GM12878 (cell line): ENCODE measurements around the gene LAP3. TPM values are rescaled to one million over a fixed set of nuclear protein-coding genes. Genes with fewer than 3 reads are reported as not detected.

Source experiments
- ATAC-seq: fragments of 200-7000 bp; cut with Tn5 transposase; 3 replicates; pipeline ENCODE4 v1.9.1; 2020; ENCODE audit warnings: mild to moderate bottlenecking, moderate library complexity
- BruUV-seq: library from RNA; stranded (reverse); fragments of 400-500 nt; replicated peaks from 2 replicates; lab custom pipeline; 2021; lab: Mats Ljungman, UMichigan
- CTCF ChIA-PET: fragments of 300-600 bp; sonication (Branson Sonifier 250); formaldehyde crosslinking; extraction: SDS; loops from one replicate; lab custom pipeline; 2021; ENCODE audit warnings: inconsistent platforms; lab: Yijun Ruan, JAX
- POLR2A ChIA-PET: fragments of 350-600 bp; formaldehyde crosslinking; extraction: SDS; loops from one replicate; lab custom pipeline; 2021; ENCODE audit warnings: inconsistent platforms; lab: Charles Lee
- RAD21 ChIA-PET: fragments of 300-600 bp; sonication (Branson Sonifier 250); formaldehyde crosslinking; loops from one replicate; lab custom pipeline; 2023; ENCODE audit warnings: antibody characterized with exemption; ENCODE audit not compliant: unreplicated experiment; lab: Charles Lee
- SMC1A ChIA-PET: fragments of 300-600 bp; sonication (Branson Sonifier 250); formaldehyde crosslinking; loops from one replicate; lab custom pipeline; 2023; ENCODE audit not compliant: unreplicated experiment, uncharacterized antibody; lab: Charles Lee
- DNase-seq: peaks from one replicate; pipeline ENCODE4 v3.0.0-alpha.2; 2011; ENCODE audit warnings: low read depth, low spot score
- FAIRE-seq: peaks from 3 replicates; lab custom pipeline; 2011; peaks lifted over from hg19 to GRCh38; lab: Jason Lieb, UNC
- H2AFZ ChIP-seq: 2 replicates; pipeline ENCODE4 v1.6.0; 2011; ENCODE audit warnings: low read depth, low read length, control low read depth; ENCODE audit not compliant: control insufficient read depth
- H3K27ac ChIP-seq: 2 replicates; pipeline ENCODE4 v1.5.1; 2011; ENCODE audit warnings: control low read depth; ENCODE audit not compliant: control insufficient read depth, insufficient read depth
- H3K27me3 ChIP-seq, 2 experiments: replicated peaks in 1 of 2; 2 replicates each; pipeline versions ENCODE4 v1.6.0 to v1.6.1; 2011; ENCODE audit warnings: low read length in 1 of 2; ENCODE audit not compliant: control insufficient read depth in 2 of 2, insufficient read depth in 2 of 2
- H3K36me3 ChIP-seq, 2 experiments: 2 replicates each; pipeline ENCODE4 v1.5.1; 2011; ENCODE audit warnings: low read length in 1 of 2; ENCODE audit not compliant: control insufficient read depth in 2 of 2, insufficient read depth in 2 of 2
- H3K4me1 ChIP-seq: 2 replicates; pipeline ENCODE4 v1.6.1; 2011; ENCODE audit warnings: mild to moderate bottlenecking, low read length, moderate library complexity, mixed read lengths; ENCODE audit not compliant: control insufficient read depth, insufficient read depth
- H3K4me2 ChIP-seq: 2 replicates; pipeline ENCODE4 v1.6.0; 2011; ENCODE audit warnings: control low read depth; ENCODE audit not compliant: control insufficient read depth, insufficient read depth
- H3K4me3 ChIP-seq: fragments of 200-600 bp; sonication (generic); 2 replicates; pipeline ENCODE4 v1.5.1; 2016
- H3K79me2 ChIP-seq: 2 replicates; pipeline ENCODE4 v1.6.0; 2011; ENCODE audit warnings: low read length; ENCODE audit not compliant: control insufficient read depth, insufficient read depth
- H3K9ac ChIP-seq: 2 replicates; pipeline ENCODE4 v1.8.0; 2011; ENCODE audit warnings: low read length, control low read depth, mixed read lengths; ENCODE audit not compliant: control insufficient read depth, insufficient read depth
- H3K9me3 ChIP-seq: replicated peaks from 3 replicates; pipeline ENCODE4 v1.5.1; 2011; ENCODE audit warnings: mild to moderate bottlenecking, low read length; ENCODE audit not compliant: control insufficient read depth, insufficient read depth
- H4K20me1 ChIP-seq: 2 replicates; pipeline ENCODE4 v1.6.0; 2011; ENCODE audit not compliant: control insufficient read depth, insufficient read depth
- E4F1 ChIP-seq: fragments of 450-650 bp; IDR thresholded peaks from 2 replicates; pipeline ENCODE4 v1.6.1; 2018; ENCODE audit warnings: borderline replicate concordance, mild to moderate bottlenecking; ENCODE audit not compliant: partially characterized antibody
- FOS ChIP-seq: IDR thresholded peaks from 3 replicates; pipeline ENCODE4 v1.6.1; 2011; ENCODE audit warnings: borderline replicate concordance; ENCODE audit not compliant: insufficient read length; ENCODE audit errors: extremely low read depth
- ZNF384 ChIP-seq: IDR thresholded peaks from 2 replicates; pipeline ENCODE4 v1.6.1; 2012; ENCODE audit warnings: low read depth, mild to moderate bottlenecking, low read length, improper control_type of control experiment, borderline replicate concordance
- WGBS: methylation state at CpG from one replicate; pipeline ENCODE4 v1.1.6; 2016; ENCODE audit warnings: low lambda C conversion rate; ENCODE audit not compliant: insufficient replicate concordance, insufficient coverage; ENCODE audit errors: missing lambda C conversion rate; 5-methylcytosine and 5-hydroxymethylcytosine counted together
- in situ Hi-C: fragments of 300-500 bp; cut with MboI; formaldehyde crosslinking; loops from 9 replicates; pipeline ENCODE4 v1.14.3; 2018; ENCODE audit warnings: mixed read lengths
- intact Hi-C: fragments of 100-400 bp; cut with micrococcal nuclease; formaldehyde crosslinking; loops from one replicate; pipeline ENCODE4 v1.14.2; 2022; ENCODE audit not compliant: unreplicated experiment
- polyA plus RNA-seq, 11 experiments: library from polyadenylated mRNA; depleted of rRNA in 4 of 11; unstranded in 6 of 11; stranded (reverse) in 5 of 11; fragments of >200 nt; fragmentation: Nextera tagmentation in 4 of 11; fragmentation: Illumina TruSeq in 1 of 11; extraction: Ambion mirVana in 4 of 11; extraction: Trizol in 1 of 11; gene quantifications; 1 replicate in 1 of 11; 2 replicates in 10 of 11; pipeline versions ENCODE4 v1.2.1 to v1.2.3, GENCODE V29; 2011 to 2016; ENCODE audit warnings: inconsistent platforms in 2 of 11, missing spikeins in 2 of 11, low read depth in 1 of 11
- total RNA-seq, 4 experiments: library from RNA; depleted of rRNA in 3 of 4; stranded (reverse); fragments of >200 nt in 3 of 4; fragmentation: Illumina TruSeq in 1 of 4; extraction: Trizol in 1 of 4; gene quantifications; 2 replicates each; pipeline versions ENCODE4 v1.2.1 to v1.2.3, GENCODE V29; 2013 to 2021

Gene LAP3
- total and polyA plus RNA-seq, 10 of the 15 experiments (the other 5 are each of a cell fraction or from before 2014, with no cell fraction given) = 134 to 249 (median 204) TPM

- no peak for TF ChIP-seq E4F1
Observed at GRCh38 chr4:17605236-17605635, 28.2 kb downstream of the LAP3 start (continued).

GRCh38 chr4:17613761-17614415 lies 36.9 kb downstream of the LAP3 start:
- ChIA-PET POLR2A (interaction anchor here (0.6 to 2.9 kb wide), 8 partner anchors 8 to 197 kb away, joined by 3 to 17 read pairs (median 3); partner anchors contain the start of genes DCAF16, LAP3 and NCAPG), CTCF (interaction anchor here (0.6 to 3.3 kb wide), 6 partner anchors 10 to 194 kb away, joined by 4 to 16 read pairs (median 4); no protein-coding TSS in a partner anchor), SMC1A (interaction anchor here (0.5 to 2.8 kb wide), 4 partner anchors 16 to 230 kb away, joined by 3 to 7 read pairs (median 3); no protein-coding TSS in a partner anchor), RAD21 (interaction anchor here (0.8 to 2.3 kb wide), 7 partner anchors 19 to 196 kb away, joined by 3 to 6 read pairs (median 4); partner anchors contain the start of genes DCAF16 and LAP3)
- peak overlapping the region; percentile 84 for H3K27ac ChIP-seq
- no peaks in the 10 kb centered on the region for H3K27me3 ChIP-seq
- TF ChIP-seq ZNF384 (peak; percentile 46), FOS (no peak)
- H4K20me1 ChIP-seq = peaks cover 3% of the 10 kb centered on the region; the same call in 1 of the 2 replicates
- peak overlapping the region; percentile 84 for H2AFZ ChIP-seq
- peak overlapping the region; percentile 93 for H3K9ac ChIP-seq
- no peaks in the 10 kb centered on the region; a peak in 2 of 4 replicates for H3K36me3 ChIP-seq
- ATAC-seq = peak; percentile 58
- peak overlapping the region; percentile 79 for H3K4me3 ChIP-seq
- peaks cover 6% of the 10 kb centered on the region; the same call in 1 of the 2 replicates for H3K4me1 ChIP-seq
- peaks cover 41% of the 10 kb centered on the region for H3K79me2 ChIP-seq
- H3K4me2 ChIP-seq = peak overlapping the region; percentile 51
- intact Hi-C loops (loop anchor here (1.0 to 10.0 kb wide), 3 partner anchors 37 to 1389 kb away; partner anchors contain the start of genes DCAF16, LAP3, NCAPG and TAPT1), in situ Hi-C loops (no loop called here)
- no peak for FAIRE-seq
- no peak for DNase-seq
- WGBS = under 1% methylated on average over 15 of the region's 23 CpGs
- H3K9me3 ChIP-seq = no peaks in the 10 kb centered on the region
- TSS peak; percentile 98 for BruUV-seq
